GM21723 (cell line): ENCODE data around the gene XRCC6.
"Not testable (repeated sequence)": the region's sequence is repeated elsewhere in the genome, so short reads cannot be mapped to it uniquely, and the experiment has no call there.

Experiments
- ATAC-seq: cut with Tn5 transposase; IDR thresholded peaks from one replicate; pipeline ENCODE4 v1.9.1; 2021; ENCODE audit warnings: mild to moderate bottlenecking, moderate library complexity; ENCODE audit not compliant: unreplicated experiment

Gene XRCC6

DNA sequence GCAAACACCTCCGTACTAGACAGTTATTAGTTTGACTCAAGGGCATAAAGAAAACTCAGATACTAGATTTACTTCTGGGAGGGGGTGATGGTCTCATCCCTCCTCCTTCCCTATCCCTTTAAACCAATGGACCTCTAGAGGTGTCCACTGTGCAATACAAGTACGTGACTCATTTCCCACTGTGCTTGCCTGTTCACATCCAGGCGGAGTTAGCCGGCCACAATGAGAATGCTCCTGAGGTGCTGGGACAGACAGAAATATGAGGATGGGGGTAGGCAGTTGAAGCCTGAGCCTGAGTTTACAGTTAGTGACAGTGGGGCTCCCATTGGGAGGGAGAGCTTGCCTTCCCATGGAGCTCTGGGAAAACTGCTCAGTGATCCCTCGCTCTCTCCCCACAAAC, 23.0 kb upstream of the XRCC6 start:
- ATAC-seq, result no peak

GRCh38 chr22:41598891-41599635, 22.0 kb upstream of the XRCC6 start:
- no peak for ATAC-seq

DNA sequence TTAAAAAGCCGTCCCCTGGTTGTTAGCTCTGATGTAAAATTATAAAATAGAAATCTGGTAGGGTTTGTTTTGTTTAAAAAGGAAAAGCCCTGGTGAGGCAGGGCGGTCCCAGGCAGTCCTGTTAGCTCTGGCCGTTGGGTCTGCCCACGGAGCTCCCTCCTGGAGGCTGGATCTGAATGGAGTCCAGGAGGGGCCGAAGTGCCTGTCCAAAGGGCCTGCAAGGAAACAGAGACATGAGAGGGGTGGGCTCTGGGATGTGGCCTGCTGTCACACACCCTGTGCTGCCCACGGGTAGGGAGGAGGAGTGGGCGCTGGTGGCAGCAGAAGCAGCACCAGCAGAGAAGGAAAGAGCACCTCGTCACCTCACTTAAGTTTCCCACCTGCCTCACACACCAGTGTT, 20.1 kb upstream of the XRCC6 start:
- ATAC-seq, result no peak

DNA sequence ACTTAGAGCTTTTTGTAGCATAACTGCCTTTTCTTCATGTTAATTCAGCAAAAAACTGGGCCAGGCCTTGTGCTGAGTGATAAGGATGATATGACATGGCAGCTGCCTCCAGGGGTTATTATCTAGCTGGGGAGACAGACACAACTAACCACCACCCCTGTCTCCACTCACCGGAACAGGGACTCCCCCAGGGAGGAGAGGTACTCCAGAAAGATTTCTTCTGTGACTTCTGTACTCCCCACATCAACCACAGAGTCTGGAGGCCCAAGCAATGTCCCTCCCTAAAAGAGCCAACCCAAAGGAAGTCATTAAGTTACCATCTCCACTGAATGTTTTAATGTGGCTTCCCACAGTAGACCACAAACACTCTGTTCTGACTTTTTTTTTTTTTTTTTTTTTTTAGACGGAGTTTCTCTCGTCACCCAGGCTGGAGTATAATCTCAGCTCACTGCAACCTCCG, 17.2 kb upstream of the XRCC6 start:
- peak; percentile 73 for ATAC-seq

DNA sequence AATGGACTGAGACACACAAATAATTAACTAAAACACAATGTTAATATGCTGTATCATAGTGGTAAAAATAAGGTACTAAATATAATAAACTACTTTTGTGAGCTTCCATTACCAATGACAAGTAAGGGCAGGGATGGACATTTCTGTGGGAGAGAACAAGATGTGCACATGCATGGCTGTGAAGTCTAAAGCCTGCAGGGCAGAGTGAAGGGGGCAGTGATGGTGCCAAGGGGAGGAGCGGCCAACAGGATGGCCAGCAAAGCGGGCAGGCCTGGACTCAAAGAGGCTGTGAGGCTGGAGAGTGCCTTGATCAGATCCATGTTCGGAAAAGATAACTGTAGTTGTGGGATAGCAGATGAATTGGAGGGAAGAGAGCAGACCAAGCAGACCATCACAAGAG, 12.7 kb upstream of the XRCC6 start:
- no peak for ATAC-seq

- no peak for ATAC-seq
Observed at GRCh38 chr22:41612603-41613306, 8.3 kb upstream of the XRCC6 start.

DNA sequence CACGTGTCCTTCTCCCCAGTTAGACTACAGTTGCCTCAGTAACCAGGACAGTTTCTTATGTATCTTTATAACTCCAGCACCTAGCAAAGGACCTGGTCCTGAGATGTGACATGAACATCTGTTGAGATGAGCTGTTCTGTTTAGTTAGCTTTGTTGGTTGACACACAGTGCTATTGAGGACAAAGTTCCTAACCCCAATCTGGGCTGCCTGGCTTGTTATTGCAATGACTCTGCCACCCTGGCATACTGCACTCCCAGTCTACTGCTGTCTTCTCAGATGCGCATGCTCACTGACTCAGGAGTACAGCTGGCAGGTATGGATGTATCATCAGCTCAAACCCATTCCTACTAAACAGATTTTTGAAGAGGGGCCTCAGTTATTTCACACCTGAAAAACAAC, 7.6 kb upstream of the XRCC6 start:
- no peak for ATAC-seq

DNA sequence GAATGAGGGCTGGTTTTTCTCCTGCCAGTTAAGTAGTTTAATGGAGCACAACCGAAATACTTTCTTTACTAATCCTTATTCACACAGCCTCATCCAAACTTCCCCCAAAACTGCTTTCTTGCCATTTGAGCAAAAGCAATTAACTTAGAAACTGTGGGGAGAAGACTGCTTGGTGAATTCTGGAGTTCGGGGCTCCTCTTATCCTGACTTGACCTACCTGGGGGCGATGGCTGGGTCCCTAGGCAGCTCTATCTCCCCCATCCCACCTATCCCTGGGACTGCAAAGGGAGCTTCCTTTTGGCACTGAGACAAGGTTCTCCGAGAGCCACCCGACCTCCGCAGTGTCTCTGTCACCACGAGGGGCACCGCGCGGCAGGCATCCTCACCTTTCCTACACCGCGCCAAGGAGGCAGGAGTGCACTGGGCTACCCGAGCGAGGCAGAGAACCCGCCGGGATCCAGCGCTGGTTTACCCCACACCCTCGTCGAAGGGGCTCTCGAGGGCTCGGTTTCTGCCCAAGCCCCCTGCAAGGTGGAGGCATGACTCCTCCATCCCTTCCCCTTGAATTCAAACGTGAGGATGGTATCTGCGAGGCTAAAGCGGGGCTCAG, 1.0 kb upstream of the XRCC6 start:
- peak; percentile 26 for ATAC-seq

DNA sequence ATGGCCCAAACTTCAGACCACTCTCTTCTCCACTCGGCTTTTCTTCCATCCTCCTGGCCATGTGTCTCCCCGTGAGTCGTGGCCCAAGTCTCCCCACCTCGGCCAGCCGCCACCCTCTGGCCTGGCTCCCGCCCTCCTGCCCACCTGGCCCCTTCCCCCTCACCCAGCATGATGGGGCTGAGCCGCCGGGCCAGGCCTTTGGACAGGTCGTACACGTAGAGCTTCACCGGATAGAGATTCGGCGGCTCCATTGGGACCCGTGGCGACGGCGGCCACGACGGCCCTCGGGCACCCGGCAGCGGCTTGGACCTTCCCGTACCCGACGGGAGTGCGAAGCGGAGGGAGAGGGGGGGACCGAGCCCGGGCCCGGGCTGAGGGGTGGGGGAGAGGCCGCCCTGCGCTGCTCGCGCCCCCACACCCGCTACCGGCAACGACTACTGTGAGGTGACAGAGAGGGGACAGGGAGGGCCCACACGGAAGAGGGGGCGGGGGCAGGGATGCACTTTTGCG, 451 bp upstream of the XRCC6 start, which contains the start of gene DESI1:
Gene DESI1, minus strand, starts transcription at position 455 of the 510 bp plus-strand sequence. Its CDS starts 204 bp downstream, at position 251.
- peak; percentile 71 for ATAC-seq

DNA sequence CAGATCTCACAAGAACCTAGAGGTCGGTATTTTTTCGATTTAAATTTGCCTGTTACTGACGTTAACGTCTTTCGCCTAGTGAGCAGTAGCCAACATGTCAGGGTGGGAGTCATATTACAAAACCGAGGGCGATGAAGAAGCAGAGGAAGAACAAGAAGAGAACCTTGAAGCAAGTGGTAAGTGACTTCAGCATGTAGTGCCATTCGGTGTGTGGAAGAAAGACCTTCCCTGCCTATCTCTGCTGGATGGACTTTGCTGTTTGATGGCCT, 750 bp downstream of the XRCC6 start:
- ATAC-seq, result no peak

GRCh38 chr22:41625577-41625976, 4.5 kb downstream of the XRCC6 start:
- ATAC-seq, result no peak

GRCh38 chr22:41631115-41631514, 10.0 kb downstream of the XRCC6 start:
- ATAC-seq, result not testable (repeated sequence)

DNA sequence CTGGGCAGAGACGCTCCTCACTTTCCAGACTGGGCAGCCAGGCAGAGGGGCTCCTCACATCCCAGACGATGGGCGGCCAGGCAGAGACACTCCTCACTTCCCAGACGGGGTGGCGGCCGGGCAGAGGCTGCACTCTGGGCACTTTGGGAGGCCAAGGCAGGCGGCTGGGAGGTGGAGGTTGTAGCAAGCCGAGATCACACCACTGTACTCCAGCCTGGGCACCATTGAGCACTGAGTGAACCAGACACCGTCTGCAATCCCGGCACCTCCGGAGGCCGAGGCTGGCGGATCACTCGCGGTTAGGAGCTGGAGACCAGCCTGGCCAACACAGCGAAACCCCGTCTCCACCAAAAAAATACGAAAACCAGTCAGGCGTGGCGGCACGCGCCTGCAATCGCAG, 10.5 kb downstream of the XRCC6 start:
- ATAC-seq, result not testable (repeated sequence)

DNA sequence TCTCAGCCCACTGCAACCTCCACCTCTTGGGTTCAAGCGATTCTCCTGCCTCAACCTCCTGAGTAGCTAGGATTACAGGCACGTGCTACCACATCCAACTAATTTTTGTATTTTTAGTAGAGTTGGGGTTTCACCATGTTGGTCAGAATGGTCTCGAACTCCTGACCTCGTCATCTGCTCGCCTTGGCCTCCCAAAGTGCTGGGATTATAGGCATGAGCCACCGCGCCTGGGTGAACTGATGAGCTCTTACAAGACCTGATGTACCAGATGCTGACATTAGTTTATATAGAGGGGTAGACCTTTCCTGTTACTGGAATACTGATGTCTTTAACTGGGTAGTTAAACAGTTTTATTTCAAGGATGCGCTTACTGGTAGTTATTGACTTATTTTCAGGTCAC, 13.5 kb downstream of the XRCC6 start:
- ATAC-seq, result not testable (repeated sequence)

DNA sequence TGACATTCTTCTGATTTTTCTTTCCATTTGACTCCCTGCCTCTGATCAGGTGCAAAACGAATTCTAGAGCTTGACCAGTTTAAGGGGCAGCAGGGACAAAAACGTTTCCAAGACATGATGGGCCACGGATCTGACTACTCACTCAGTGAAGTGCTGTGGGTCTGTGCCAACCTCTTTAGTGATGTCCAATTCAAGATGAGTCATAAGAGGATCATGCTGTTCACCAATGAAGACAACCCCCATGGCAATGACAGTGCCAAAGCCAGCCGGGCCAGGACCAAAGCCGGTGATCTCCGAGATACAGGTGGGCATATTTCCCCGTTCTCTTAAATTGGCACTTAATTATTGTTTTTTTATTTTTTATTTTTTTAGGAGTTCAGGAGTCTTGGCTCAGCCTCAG, 15.4 kb downstream of the XRCC6 start:
- ATAC-seq, result no peak

- not testable (repeated sequence) for ATAC-seq
Observed at GRCh38 chr22:41637623-41638022, 16.5 kb downstream of the XRCC6 start.

DNA sequence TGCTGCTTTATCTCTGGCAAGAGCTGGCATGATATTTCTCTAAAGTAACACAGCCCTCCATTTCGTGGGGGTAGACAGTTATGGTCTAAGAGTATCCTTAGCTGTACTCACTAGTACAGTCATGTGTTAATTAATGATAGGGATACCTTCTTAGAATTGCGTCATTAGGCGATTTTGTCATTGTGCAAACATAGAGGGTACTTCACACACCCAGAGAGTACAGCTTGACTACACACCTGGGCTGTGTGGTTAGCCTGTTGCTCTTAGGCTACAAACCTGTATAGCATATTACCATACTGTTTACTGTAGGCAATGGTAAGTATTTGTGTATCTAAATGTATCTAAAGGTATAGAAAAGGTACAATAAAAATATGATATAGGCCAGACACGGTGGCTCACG, 17.0 kb downstream of the XRCC6 start:
- ATAC-seq, result no peak

DNA sequence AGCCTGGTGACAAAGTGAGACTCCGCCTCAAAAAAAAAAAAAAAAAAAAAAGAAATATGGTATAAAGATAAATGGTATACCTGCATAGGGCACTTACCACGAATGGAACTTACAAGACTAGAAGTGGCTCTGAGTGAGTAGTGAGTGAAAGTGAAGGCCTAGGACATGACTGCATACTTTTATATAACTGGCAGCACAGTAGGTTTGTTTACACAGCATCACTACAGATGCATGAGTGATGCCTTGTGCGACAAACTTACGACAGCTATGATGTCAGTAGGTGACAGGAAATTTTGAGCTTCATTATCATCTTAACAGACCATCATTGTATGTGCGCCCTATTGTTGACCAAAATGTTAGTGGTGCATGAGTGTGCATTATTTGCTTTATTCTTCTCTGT, 17.7 kb downstream of the XRCC6 start:
- no peak for ATAC-seq

DNA sequence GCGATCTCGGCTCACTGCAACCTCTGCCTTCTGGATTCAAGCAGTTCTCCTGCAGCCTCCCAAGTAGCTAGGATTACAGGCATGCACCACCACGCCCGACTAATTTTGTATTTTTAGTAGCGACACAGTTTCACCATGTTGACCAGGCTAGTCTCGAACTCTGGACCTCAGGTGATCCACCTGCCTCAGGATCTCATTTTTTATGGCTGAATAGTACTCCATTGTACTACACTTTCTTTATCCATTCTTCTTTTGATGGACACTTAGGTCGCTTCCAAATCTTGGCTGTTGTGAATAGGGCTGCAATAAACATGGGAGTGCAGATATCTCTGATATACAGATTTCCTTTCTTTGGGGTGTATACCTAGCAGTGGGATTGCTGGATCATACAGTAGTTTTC, 20.8 kb downstream of the XRCC6 start:
- no peak for ATAC-seq

DNA sequence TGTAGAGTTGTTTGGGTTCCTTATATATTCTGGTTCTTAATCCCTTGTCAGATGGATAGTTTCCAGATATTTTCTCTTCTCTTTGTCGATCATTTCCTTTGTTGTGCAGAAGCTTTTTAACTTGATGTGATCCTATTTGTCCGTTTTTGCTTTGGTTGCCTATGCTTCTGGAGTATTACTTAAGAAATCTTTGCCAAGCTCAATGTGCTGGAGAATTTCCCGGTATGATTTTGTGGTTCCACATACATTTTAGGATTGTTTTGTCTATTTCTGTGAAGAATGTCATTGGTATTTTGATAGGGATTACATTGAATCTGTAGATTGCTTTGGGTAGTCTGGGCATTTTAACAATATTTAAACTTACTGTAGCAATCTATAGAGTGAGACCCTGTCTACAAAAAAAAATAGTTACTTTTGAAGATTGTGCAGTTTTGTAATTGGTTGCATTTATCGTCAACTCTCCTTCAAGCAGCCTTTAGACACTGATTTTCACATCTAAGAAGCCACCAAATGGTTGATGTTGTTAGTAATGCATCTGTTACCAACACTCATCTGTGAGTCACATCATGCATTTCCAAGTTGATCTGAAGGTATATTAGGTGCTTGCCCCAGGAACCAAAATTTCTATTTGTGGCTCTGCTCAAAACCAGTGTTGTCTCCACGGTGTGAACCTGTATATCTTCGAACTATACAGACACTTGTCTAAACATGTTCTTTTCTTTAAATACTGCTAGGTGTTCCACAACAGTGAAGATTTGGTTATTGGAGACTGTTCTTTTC, 21.4 kb downstream of the XRCC6 start:
- ATAC-seq, result no peak

GRCh38 chr22:41647771-41648170, 26.7 kb downstream of the XRCC6 start:
- ATAC-seq, result no peak
